ENCODE results near the gene RNF220. TPM values are rescaled to one million over a fixed set of nuclear protein-coding genes. Genes with fewer than 3 reads are reported as not detected.

The RNF220 gene
- polyA plus RNA-seq (2012; rRNA removed): 83.7 and 85.2 TPM in 2 replicates
- polyA plus RNA-seq (2012; cell fraction: cytosol; rRNA removed): 60.9 and 78.5 TPM in 2 replicates
- polyA plus RNA-seq (2012; cell fraction: nucleus; rRNA removed): 90.5 and 107 TPM in 2 replicates

DNA sequence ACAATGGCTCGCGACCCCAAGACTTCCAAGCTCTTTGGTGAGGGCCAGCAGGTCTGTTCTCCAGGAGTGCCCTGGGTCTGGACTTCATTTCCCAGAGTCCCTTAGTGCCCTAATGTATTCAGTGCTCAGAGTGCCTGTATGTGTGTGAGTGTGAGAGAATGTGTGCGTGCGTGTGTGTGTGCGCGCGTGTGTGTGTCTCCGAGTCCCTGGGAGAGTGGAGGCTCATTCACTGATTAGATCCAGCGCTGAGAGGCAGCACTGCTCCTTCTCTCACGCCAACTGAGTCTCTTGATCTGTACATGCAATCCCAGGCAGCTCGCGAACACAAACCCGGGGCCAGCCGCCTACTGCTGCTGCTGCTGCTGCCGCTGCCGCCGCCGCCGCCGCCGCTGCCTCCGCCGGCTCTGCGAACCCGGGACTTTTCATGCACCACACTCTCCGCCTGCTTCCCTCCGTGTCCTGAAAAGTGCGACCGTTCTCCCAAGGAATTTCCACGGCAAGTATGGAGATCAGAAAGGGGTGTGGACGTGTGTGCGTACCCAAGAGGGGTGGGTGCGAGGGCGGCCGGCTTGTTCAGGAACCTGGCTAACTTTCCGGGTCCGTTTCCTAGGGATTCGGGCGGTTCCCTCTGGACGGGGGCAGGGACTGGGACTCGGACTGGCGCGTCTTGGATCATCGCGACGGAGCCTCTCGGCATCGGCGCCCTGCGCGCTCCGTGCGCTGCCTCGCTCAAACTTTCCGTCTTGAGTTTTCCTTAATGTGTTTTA lies at the start of gene RNF220:
TSS of gene RNF220 (plus strand) at position 225 of the 767 bp plus-strand sequence.
- POLR2A ChIA-PET: no interaction called here
- Histone ChIP-seq H4K20me1 (ENCODE audit: insufficient read depth) (peaks cover 6% of the 10 kb centered on the region; the same call in 1 of the 2 replicates), H3K4me1 (ENCODE audit: control insufficient read depth in 1 of 2, insufficient read depth in 2 of 2, low read depth in 1 of 2, low read length in 1 of 2) (peaks cover 0 to 10% of the 10 kb centered on the region in 2 experiments; a peak in 1 of 4 replicates), H3K27me3 (ENCODE audit: insufficient read depth) (peaks cover 88% of the 10 kb centered on the region), H3K9ac (no peak within 1 kb of the TSS), H3F3A (replicated peaks; ENCODE audit: insufficient read depth) (no peaks in the 10 kb centered on the region), H3K27ac (ENCODE audit: low read depth in 2 of 2, low read length in 1 of 2) (no peak within 1 kb of the TSS), H3K36me3 (replicated peaks in 1 of 2; ENCODE audit: control insufficient read depth in 1 of 2, insufficient read depth in 2 of 2, low read length in 1 of 2) (no peaks in the 10 kb centered on the region), H3K4me2 (peak within 1 kb of the TSS; percentile 69; the same call in 1 of the 2 replicates), H3K4me3 (ENCODE audit: low read depth in 2 of 2, low read length in 1 of 2) (peak within 1 kb of the TSS; percentile 28; a peak in 3 of 4 replicates), H2AFZ (ENCODE audit: low read depth) (0 out of 2 replicates have a peak within 1 kb of the TSS, but pooled peaks have one; percentile 49), H3K9me3 (no peaks in the 10 kb centered on the region), H3K9me2 (no peaks in the 10 kb centered on the region), H3K79me2 (ENCODE audit: insufficient read depth) (no peaks in the 10 kb centered on the region)
- peak; percentile 74 for DNase-seq
- CTCF ChIA-PET: interaction anchor here (0.6 kb wide), 1 partner anchor 11 kb away, joined by 3 read pairs; no protein-coding TSS in a partner anchor
- WGBS (ENCODE audit: low lambda C conversion rate): 6% methylated on average over 30 of the region's 55 CpGs
- TF ChIP-seq RAD21 (IDR thresholded peaks at IDR 0.05; ENCODE audit: low read length) (peak; percentile 8; the same call in 1 of the 2 replicates), MXI1 (IDR thresholded peaks at IDR 0.05; ENCODE audit: low read depth, low read length) (no peak), EP300 (IDR thresholded peaks at IDR 0.05; ENCODE audit: borderline replicate concordance in 1 of 2, low read depth in 1 of 2, low read length in 1 of 2) (peak in 1 of 2 experiments; percentile 16; a peak in 1 of 4 replicates), JUND (IDR thresholded peaks at IDR 0.05) (no peak), FOSL2 (IDR thresholded peaks at IDR 0.05; ENCODE audit: borderline replicate concordance, low read depth) (no peak), MEF2A (IDR thresholded peaks at IDR 0.05; ENCODE audit: borderline replicate concordance, low read depth) (no peak), SMC3 (IDR thresholded peaks at IDR 0.05; ENCODE audit: low read depth, low read length) (no peak), PBX3 (IDR thresholded peaks at IDR 0.05) (no peak), USF2 (IDR thresholded peaks at IDR 0.05; ENCODE audit: borderline replicate concordance, low read depth, low read length) (no peak), TCF12 (IDR thresholded peaks at IDR 0.05) (no peak), GABPA (IDR thresholded peaks at IDR 0.05; ENCODE audit: low read depth) (no peak), TAF1 (IDR thresholded peaks at IDR 0.05; ENCODE audit: borderline replicate concordance, low read depth, low read length) (no peak), FOXJ3 (CRISPR knock-in tag; IDR thresholded peaks at IDR 0.05) (no peak)
- TF ChIP-seq, protein P1, sequence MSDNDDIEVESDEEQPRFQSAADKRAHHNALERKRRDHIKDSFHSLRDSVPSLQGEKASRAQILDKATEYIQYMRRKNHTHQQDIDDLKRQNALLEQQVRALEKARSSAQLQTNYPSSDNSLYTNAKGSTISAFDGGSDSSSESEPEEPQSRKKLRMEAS (IDR thresholded peaks at IDR 0.05; ENCODE audit: low read depth): no peak

Measured in SK-N-SH (cell line).